Keratinocyte (primary cell): Measurements from ENCODE around the gene TCP10L. TPM values are rescaled to one million over a fixed set of nuclear protein-coding genes. Genes with fewer than 3 reads are reported as not detected.

Experiments
- DNase-seq: peaks from one replicate; pipeline ENCODE4 v3.0.0-alpha.2; 2011; ENCODE audit warnings: low read depth, missing footprints, low spot score
- FAIRE-seq: peaks from 2 replicates; lab custom pipeline; 2011; peaks lifted over from hg19 to GRCh38; lab: Jason Lieb, UNC
- H2AFZ ChIP-seq: 2 replicates; pipeline ENCODE4 v1.6.0; 2012; ENCODE audit warnings: low read length, control low read depth, inconsistent platforms; ENCODE audit not compliant: control insufficient read depth
- H3K27ac ChIP-seq: 2 replicates; pipeline ENCODE4 v1.5.1; 2011; ENCODE audit warnings: low read length; ENCODE audit not compliant: control insufficient read depth, insufficient read depth
- H3K27me3 ChIP-seq: 3 replicates; pipeline ENCODE4 v1.6.0; 2011; ENCODE audit warnings: low read length; ENCODE audit not compliant: control insufficient read depth, insufficient read depth; ENCODE audit errors: extremely low read depth
- H3K36me3 ChIP-seq, 2 experiments: 2 replicates in 1 of 2; 3 replicates in 1 of 2; pipeline ENCODE4 v1.5.1; 2011; ENCODE audit warnings: low read length in 2 of 2, mild to moderate bottlenecking in 1 of 2; ENCODE audit not compliant: control insufficient read depth in 2 of 2, insufficient read depth in 2 of 2; ENCODE audit errors: extremely low read depth in 1 of 2
- H3K4me1 ChIP-seq: 3 replicates; pipeline ENCODE4 v1.5.1; 2011; ENCODE audit warnings: low read length; ENCODE audit not compliant: control insufficient read depth, insufficient read depth; ENCODE audit errors: extremely low read depth
- H3K4me2 ChIP-seq: 3 replicates; pipeline ENCODE4 v1.6.0; 2011; ENCODE audit warnings: low read depth, low read length; ENCODE audit not compliant: control insufficient read depth, insufficient read depth; ENCODE audit errors: extremely low read depth
- H3K4me3 ChIP-seq, 3 experiments: fragments of 200-600 bp in 1 of 3; sonication (generic) in 1 of 3; 2 replicates in 2 of 3; 3 replicates in 1 of 3; pipeline ENCODE4 v1.5.1; 2011 to 2016; ENCODE audit warnings: low read length in 3 of 3, mild to moderate bottlenecking in 3 of 3, control low read depth in 2 of 3, inconsistent platforms in 1 of 3, low read depth in 1 of 3, mixed read lengths in 1 of 3, mixed run types in 1 of 3, moderate library complexity in 1 of 3; ENCODE audit not compliant: control insufficient read depth in 2 of 3, insufficient read depth in 2 of 3; ENCODE audit errors: extremely low read depth in 1 of 3
- H3K79me2 ChIP-seq: 2 replicates; pipeline ENCODE4 v1.6.0; 2012; ENCODE audit warnings: low read length; ENCODE audit not compliant: control insufficient read depth, insufficient read depth
- H3K9ac ChIP-seq: 3 replicates; pipeline ENCODE4 v1.6.0; 2011; ENCODE audit warnings: low read length; ENCODE audit not compliant: control insufficient read depth, insufficient read depth; ENCODE audit errors: extremely low read depth
- H3K9me1 ChIP-seq: 3 replicates; pipeline ENCODE4 v1.6.0; 2011; ENCODE audit warnings: low read length; ENCODE audit not compliant: control insufficient read depth, insufficient read depth; ENCODE audit errors: extremely low read depth
- H3K9me3 ChIP-seq: 2 replicates; pipeline ENCODE4 v1.5.1; 2012; ENCODE audit warnings: low read depth, low read length; ENCODE audit not compliant: control insufficient read depth
- H4K20me1 ChIP-seq: 3 replicates; pipeline ENCODE4 v1.6.0; 2011; ENCODE audit warnings: low read length; ENCODE audit not compliant: control insufficient read depth, insufficient read depth; ENCODE audit errors: extremely low read depth
- CTCF ChIP-seq, 3 experiments: IDR thresholded peaks in 1 of 3; conservative IDR thresholded peaks in 1 of 3; optimal IDR thresholded peaks in 1 of 3; 2 replicates in 2 of 3; 3 replicates in 1 of 3; pipeline versions ENCODE3 to v1.5.1; 2011; ENCODE audit warnings: low read length in 3 of 3, mild to moderate bottlenecking in 3 of 3, moderate library complexity in 2 of 3, control low read depth in 1 of 3, inconsistent platforms in 1 of 3; ENCODE audit not compliant: insufficient read depth in 2 of 3; ENCODE audit errors: extremely low read depth in 1 of 3
- EZH2 ChIP-seq: IDR thresholded peaks from one replicate; pipeline ENCODE4 v1.6.1; 2012; ENCODE audit warnings: inconsistent platforms, mild to moderate bottlenecking, low read length, moderate library complexity
- dilution Hi-C: fragments of 300-500 bp; cut with MboI; formaldehyde crosslinking; loops from one replicate; pipeline ENCODE4 v1.7.0; 2020; ENCODE audit warnings: low sequenced_read_pairs; ENCODE audit not compliant: extremely low pct_ligation_motif_present
- polyA plus RNA-seq, 5 experiments: library from polyadenylated mRNA; depleted of rRNA in 3 of 5; stranded (reverse) in 3 of 5; stranded (forward) in 1 of 5; unstranded in 1 of 5; fragments of >200 nt; gene quantifications; 1 replicate in 1 of 5; 2 replicates in 3 of 5; 3 replicates in 1 of 5; pipeline versions ENCODE4 v1.2.1 to v1.2.3, GENCODE V29; 2011 to 2012; ENCODE audit warnings: missing spikeins in 2 of 5, low read depth in 1 of 5, low replicate concordance in 1 of 5

The TCP10L gene
- polyA plus RNA-seq, 1 donor (not counting 4 experiments of a cell fraction or from before 2014, with no cell fraction given): 0.25 TPM

- H3K79me2 ChIP-seq: no peaks in the 10 kb centered on the region
- no peak overlapping the region for H3K4me2 ChIP-seq
- H3K9ac ChIP-seq: no peak overlapping the region
- no peak overlapping the region for H2AFZ ChIP-seq
- no peak overlapping the region for H3K4me3 ChIP-seq
- no peaks in the 10 kb centered on the region for H3K36me3 ChIP-seq
- DNase-seq (no peak), FAIRE-seq (no peak)
- H3K4me1 ChIP-seq: peaks cover 2% of the 10 kb centered on the region
- TF ChIP-seq EZH2 (no peak), CTCF (optimal IDR thresholded peaks at IDR 0.05 in 1 of 3, IDR thresholded peaks at IDR 0.05 in 1 of 3, conservative IDR thresholded peaks at IDR 0.05 in 1 of 3; ENCODE audit: extremely low read depth in 1 of 3, insufficient read depth in 2 of 3, low read length in 3 of 3) (peak in 2 of 3 experiments; percentile 22 to 59)
- no peaks in the 10 kb centered on the region for H4K20me1 ChIP-seq
- no peak overlapping the region for H3K27ac ChIP-seq
- H3K27me3 ChIP-seq: no peaks in the 10 kb centered on the region
- dilution Hi-C loops: no loop called here
- H3K9me1 ChIP-seq: no peaks in the 10 kb centered on the region
- H3K9me3 ChIP-seq: no peaks in the 10 kb centered on the region
These were observed 7.1 kb downstream of the TCP10L start for GRCh38 chr21:32578107-32578691.

GRCh38 chr21:32576011-32576410 is 9.3 kb downstream of the TCP10L start:
- dilution Hi-C loops: no loop called here
- H3K9me1 ChIP-seq: no peaks in the 10 kb centered on the region
- H3K9ac ChIP-seq: no peak overlapping the region
- H3K4me3 ChIP-seq: no peak overlapping the region
- H3K27me3 ChIP-seq: no peaks in the 10 kb centered on the region
- no peak for TF ChIP-seq EZH2
- no peak for TF ChIP-seq CTCF (optimal IDR thresholded peaks at IDR 0.05 in 1 of 3, IDR thresholded peaks at IDR 0.05 in 1 of 3, conservative IDR thresholded peaks at IDR 0.05 in 1 of 3; ENCODE audit: extremely low read depth in 1 of 3, insufficient read depth in 2 of 3, low read length in 3 of 3)
- no peak overlapping the region for H2AFZ ChIP-seq
- no peaks in the 10 kb centered on the region for H3K9me3 ChIP-seq
- H3K27ac ChIP-seq: no peak overlapping the region
- no peaks in the 10 kb centered on the region for H3K79me2 ChIP-seq
- H3K4me2 ChIP-seq: no peak overlapping the region
- peaks cover 11% of the 10 kb centered on the region for H3K4me1 ChIP-seq
- DNase-seq (no peak), FAIRE-seq (no peak)
- H3K36me3 ChIP-seq: no peaks in the 10 kb centered on the region
- H4K20me1 ChIP-seq: no peaks in the 10 kb centered on the region
